Cerebellar cortex (tissue), 1 donor: ENCODE data around the gene KCNA2.

Experiments used
- DNase-seq: peaks from one replicate; pipeline ENCODE4 v3.0.0-alpha.2; 2015; ENCODE audit warnings: low spot score

The KCNA2 gene

DNA sequence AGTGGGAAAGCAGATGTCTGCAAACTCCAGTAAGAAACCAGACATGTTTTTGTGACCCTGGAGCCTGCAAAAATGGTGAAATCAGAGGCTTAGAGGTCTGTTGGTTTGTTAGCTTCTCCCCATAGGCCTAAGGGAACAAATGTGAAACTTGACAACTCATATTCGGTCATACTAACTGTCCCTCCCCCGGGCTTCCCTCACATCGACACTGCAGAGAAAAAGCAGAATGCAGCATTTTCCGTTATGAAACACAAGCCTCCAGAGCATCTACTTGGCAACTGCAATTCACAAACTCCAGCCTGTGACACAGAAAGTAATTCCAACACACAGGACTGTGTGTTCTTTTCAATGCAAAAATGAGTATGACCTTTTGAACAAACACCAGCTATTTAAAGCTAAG lies 3.7 kb downstream of the KCNA2 start:
- peak; percentile 52 for DNase-seq

DNA sequence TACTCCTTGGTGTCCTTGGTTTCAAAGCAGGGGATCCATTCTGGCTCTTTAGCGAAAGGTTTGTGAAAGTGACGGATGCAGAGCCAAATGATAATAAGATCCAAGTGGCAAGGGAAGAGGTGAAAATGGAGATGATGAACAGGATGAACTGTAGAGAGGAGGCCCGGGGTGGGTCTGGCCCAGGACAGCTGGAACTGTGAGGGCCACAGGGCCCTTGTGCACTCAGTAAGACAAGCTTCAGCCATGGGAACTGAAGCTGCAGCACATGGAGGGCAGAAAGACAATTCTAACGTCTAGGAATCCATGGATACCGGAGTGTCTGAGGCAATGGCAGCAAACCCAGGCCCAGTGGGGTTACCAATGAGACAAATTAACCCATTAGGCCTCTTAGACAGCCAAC lies 4.8 kb downstream of the KCNA2 start:
- DNase-seq = no peak

- DNase-seq = no peak
Measured at GRCh38 chr1:110600716-110601115, 5.4 kb downstream of the KCNA2 start.

DNA sequence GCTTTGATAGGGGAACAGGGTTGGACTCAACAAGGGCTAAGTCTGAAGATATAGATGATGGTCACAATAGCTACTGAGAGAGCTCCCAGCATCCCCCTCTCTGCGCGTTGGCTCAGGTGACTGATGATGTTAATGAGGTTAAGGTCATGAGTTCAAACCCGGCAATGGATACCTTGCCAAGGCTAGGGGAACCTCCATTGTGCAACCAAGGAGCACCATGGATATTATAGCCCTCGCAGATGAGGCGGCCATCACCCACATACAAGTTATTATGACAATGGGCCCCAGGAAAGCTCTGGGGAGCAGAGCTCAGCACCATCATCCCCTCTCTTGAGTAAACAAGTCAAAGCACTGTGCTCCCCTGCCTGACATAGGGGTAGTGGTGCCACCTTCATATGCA lies 8.2 kb downstream of the KCNA2 start:
- DNase-seq = no peak

DNA sequence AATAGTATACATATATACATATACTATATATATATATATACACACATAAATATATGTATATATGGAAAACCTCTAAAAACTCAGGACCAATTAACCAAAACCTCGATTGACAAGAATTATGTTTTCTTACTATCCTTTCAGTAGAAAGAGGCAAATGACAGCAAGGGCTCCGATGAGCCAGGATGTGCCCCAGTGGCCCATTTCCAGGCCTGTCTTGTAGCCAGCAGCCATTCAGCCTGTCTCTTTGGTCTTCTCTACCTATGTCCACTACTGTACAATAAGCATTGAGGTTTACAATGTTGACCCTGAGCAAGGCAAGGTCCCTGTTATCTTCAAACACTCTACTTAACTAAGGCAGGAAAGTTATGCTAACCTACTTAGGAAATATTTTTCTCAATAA lies 9.8 kb downstream of the KCNA2 start:
- DNase-seq = peak; percentile 62

GRCh38 chr1:110595353-110595710 lies 10.8 kb downstream of the KCNA2 start:
- DNase-seq = no peak

DNA sequence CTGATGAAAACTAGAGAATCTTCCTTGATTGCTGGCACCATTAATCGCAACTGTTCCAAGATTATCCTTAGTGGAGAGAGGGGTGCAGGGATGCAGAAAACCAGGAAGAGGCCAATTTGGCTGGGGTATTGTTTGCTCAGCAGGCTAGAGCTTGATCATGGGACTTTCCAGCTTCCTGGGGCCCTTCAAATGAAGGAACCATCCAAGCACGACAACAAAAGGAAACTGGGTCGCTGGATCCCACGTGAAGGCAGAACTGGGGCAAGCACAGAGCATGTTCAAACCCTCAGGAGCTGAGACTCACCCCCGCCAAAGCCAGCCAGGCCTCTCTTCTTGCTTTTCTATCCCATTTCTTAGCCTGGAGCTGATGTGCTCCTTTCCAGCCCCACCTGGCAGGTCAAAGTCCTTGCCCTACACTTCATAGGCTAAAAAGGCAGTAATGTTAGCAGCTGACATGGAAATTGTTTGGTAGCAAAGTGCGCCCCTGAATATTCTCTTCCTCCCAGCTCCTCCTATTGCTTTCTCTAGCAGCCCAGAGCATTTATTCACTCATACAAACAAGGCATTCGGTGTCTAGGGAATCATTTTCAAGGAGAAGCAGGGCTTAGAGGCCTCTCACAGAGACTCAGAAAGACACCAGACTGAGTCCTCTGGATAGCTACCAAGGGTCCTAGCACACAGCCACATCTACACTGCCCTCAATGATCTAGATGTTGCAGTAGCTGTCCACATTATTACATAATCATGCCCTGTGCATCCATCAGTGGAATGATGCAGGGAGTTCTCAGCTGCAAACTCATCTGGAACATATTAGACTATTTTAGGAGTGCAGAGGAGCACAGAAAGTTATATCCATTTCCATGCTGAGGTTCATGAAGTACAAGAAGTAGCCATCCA lies 11.5 kb downstream of the KCNA2 start:
- peak; percentile 96 for DNase-seq

DNA sequence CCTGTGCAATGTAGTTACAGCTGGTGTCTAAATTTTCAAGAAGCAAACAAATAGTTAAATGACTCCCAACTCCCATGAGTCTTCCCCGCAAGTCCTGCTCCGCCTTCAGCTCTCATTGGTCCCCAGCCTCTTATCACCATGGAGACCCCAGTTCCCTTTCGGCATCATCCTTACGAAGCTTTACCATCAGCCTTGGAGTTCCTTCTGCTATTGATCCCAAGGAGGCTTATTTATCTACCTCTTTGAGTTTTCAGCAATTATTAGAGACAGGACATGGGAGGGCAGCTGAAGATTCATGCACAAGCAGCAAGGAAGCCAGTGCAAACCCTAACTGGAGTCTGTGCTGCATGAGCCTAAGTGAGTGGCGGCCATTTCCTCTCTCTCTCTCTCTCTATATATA lies 12.3 kb downstream of the KCNA2 start:
- DNase-seq = no peak

DNA sequence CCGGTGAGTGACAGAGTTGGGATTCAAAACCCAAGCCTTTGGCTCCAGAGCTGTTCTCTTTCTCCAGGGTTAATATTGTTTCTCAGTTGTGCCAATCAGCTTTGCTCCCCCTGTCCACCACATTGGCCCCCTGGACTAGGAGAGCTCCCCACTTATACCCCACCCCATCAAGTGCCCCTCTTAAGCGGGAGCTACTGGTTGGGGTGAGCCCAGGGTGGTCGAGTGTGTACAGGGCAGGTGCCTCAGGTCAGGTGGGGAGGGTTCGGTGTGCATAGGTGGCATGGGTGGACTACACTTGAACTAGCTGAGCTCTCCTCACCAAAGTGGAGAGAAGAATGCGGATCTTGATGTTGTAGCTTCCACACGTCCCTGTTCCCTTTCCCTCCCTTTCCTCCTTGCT lies 14.2 kb downstream of the KCNA2 start:
- no peak for DNase-seq

DNA sequence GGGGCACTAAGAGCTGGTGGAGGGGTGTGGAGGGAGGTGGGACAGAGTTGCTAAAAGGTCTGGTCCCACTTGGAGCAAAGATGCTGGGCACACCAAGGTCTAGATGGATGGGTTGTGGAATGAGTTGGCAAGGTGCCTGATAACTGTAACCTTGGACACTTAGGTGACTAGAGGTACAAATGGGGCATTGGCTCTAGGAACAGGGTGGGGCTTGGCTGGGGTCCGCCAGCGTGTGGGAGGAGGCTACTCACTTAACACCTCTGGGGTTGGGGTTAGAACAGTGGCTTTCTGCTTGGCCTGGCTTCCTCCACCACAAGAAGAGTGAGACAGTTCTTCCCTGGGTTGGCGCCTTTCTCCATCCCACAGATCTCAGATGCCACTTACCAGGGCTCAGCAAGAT lies 17.2 kb downstream of the KCNA2 start:
- DNase-seq = no peak

DNA sequence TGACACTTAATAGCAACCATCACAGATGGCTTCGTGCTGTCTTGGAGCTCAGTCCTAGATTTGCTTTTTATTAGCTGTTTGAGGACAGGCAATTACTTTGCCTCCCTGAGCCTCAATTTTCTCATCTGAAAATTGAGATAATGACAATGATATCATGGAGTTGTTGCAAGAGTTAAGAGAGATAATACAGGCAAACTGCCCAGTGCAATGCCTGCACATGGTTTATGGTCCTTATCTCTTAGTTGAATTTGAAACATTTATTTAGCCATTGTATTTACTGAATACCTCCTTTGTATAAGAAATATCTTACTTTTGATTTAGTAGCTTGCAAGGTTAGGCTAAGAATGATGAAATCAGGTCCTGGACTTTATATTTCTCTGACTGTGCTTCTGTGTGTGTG lies 17.7 kb downstream of the KCNA2 start:
- DNase-seq = no peak

GRCh38 chr1:110587906-110588305 lies 18.3 kb downstream of the KCNA2 start:
- DNase-seq = no peak

- DNase-seq = no peak
Measured at GRCh38 chr1:110585481-110585880, 20.7 kb downstream of the KCNA2 start.

DNA sequence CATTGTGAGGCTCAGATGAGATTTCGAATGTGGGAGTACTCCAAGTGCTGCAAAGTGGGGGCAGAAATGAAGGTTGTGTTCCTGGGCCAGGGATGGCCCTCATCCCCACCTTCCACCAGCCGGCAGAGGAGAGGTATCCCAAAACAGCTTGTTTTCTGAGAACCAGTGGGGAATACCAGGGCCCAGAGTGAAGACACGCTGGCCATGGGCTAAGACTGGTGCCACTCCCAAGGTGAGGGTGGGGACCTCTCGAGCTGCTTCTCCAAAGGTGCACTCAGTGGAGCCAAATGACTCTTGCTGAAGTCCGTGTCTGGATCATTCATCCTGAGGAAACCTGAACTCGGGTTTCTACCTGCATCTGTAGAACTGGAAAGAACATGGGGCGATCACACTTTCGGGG lies 22.1 kb downstream of the KCNA2 start:
- no peak for DNase-seq

DNA sequence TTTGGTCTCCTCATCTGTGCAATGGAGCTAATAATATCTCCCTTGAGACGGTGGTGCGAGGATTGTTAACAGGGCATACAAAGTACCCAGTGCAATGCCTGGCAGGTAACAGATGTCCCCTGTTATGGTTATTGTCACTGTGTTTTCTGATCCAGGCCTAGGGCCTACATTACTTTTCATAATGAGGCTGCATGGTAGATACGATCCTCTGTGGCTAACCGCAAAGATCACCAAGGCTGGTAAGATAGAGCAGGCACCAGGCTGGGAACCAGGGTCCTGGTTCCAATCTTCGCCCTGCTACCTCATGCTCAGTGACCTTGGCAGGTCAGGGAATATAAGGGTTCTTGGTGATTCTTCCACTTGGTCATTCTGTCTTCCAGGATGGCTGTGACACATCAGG lies 22.7 kb downstream of the KCNA2 start:
- no peak for DNase-seq

DNA sequence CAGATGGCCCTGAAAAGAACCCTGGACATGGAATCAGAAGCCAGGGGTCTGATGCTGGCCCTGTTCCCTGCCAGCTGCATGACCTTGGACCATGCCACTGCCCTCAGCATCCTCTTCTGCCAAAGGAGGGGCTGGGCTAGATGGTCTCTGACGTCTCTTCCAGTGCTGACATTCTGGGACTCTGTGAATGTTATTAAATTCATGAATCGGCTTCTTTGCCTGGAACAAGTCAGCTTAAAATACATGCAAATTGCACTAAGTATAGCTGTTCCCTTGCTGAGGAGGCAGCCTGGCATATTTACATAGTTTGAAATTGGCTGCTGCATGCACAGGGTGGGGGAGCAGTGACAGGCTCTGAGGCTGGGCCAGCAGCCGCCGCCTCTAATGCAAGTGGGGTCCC lies 23.8 kb downstream of the KCNA2 start:
- DNase-seq = no peak

GRCh38 chr1:110581682-110582145 lies 24.4 kb downstream of the KCNA2 start:
- no peak for DNase-seq

DNA sequence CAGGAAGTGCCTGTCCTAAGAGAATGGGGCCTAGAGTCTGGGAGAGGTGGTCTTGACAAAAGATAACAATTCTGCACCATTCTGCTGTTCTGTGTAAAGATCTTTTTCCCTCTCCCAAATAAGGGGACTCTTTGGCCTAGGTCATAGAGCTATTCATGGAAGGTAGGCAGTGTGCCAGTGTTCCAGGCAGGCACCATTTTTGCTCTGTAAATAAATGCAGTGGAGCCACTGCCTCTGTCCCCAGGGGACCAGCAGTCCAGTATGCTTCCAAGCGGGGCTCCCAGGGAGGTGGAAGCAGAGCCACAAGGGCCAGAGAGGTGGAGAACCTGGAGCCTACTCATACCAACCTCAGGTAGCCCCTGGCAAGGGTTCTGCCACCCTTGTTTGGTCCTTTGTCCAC lies 25.9 kb downstream of the KCNA2 start:
- no peak for DNase-seq

GRCh38 chr1:110579460-110579859 lies 26.7 kb downstream of the KCNA2 start:
- no peak for DNase-seq

GRCh38 chr1:110576441-110576840 lies 29.7 kb downstream of the KCNA2 start:
- no peak for DNase-seq

GRCh38 chr1:110573314-110573713 lies 32.8 kb downstream of the KCNA2 start:
- DNase-seq = no peak

GRCh38 chr1:110572751-110573150 lies 33.4 kb downstream of the KCNA2 start:
- DNase-seq = no peak

- no peak for DNase-seq
Measured at GRCh38 chr1:110570901-110571300, 35.3 kb downstream of the KCNA2 start.

- no peak for DNase-seq
Measured at GRCh38 chr1:110570307-110570706, 35.9 kb downstream of the KCNA2 start.
